HL-60/S4 treated with retinoic acid at 250 ng/mL for 4 days and 3 days (cell line): ENCODE results near the gene PRIMPOL.
"Not testable (repeated sequence)": the region's sequence is repeated elsewhere in the genome, so short reads cannot be mapped to it uniquely, and the experiment has no call there.

Source experiments
- in situ Hi-C: fragments of 300-500 bp; cut with MboI; formaldehyde crosslinking; loops from 2 replicates; pipeline ENCODE4 v1.7.0; 2022; ENCODE audit warnings: low sequenced_read_pairs

The PRIMPOL gene

DNA sequence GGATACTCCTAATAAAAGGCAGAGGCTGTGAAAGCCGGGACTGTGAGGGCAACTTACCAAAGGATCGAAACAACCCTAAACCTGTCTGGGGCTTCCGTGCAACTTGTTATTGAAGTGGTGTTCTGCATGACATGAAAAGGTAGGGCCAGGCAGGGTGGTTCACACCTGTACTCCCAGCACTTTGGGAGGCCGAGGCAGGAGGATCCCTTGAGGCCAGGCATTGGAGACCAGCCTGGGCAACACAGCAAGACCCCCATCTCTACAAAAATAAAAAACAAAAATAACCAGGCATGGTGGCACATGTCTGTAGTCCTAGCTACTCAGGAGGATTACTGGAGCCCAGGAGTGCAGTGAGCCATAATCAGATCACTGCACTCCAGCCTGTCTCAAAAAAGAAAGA, 12.6 kb upstream of the PRIMPOL start:
- in situ Hi-C loops, result no loop called here

DNA sequence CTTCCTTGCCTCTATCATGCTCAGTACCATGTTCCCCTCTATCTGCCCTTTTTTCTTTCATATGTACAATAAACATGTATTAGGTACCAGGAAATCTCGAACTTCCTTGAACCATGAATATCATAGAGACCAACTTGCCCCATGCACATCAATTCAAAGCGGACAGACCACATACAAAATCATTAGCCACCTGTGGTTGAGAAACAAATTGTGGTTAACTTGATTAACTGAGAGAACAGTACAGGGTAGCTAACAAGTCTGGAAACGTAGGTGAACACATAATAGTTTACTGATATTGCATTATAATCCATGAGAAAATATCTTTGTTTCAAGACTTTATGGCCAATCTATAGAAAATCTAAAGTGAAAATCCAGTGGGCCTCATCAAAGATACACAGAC, 8.5 kb upstream of the PRIMPOL start:
- in situ Hi-C loops, result no loop called here

DNA sequence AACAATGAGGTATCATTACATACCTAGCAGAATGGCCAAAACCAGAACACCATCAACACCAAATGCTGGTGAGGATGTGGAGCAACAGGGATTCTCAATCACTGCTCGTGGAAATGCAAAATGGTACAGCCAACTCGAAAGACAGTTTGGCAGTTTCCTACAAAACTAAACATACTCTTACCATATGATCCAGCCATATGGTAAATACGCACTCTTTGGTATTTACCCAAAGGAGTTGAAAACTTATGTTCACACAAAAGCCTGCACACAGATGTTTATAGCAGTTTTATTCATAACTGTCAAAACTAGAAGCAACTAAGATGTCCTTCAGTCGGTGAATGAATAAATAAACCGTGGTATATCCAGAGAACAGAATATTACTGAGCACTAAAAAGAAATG, 8.1 kb upstream of the PRIMPOL start:
- in situ Hi-C loops, result no loop called here

DNA sequence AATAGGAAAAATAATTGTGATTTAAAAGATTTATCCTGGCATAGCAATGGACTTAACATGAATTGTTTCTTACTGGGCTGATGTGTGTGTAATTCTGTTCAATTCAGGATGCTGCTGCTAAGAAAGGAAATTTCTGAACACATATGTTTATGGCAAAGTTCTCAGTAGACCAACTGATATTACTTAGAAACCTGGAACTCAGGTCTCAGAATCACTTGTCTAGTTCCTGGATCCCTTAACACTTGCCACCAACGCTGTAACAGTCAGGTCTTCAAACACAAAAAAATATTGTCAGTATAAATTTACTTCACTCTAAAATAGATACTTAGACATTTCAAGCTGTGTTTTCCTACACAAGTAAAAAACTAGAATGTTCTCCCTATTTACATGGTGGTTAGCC, 5.8 kb upstream of the PRIMPOL start:
- in situ Hi-C loops, result no loop called here

DNA sequence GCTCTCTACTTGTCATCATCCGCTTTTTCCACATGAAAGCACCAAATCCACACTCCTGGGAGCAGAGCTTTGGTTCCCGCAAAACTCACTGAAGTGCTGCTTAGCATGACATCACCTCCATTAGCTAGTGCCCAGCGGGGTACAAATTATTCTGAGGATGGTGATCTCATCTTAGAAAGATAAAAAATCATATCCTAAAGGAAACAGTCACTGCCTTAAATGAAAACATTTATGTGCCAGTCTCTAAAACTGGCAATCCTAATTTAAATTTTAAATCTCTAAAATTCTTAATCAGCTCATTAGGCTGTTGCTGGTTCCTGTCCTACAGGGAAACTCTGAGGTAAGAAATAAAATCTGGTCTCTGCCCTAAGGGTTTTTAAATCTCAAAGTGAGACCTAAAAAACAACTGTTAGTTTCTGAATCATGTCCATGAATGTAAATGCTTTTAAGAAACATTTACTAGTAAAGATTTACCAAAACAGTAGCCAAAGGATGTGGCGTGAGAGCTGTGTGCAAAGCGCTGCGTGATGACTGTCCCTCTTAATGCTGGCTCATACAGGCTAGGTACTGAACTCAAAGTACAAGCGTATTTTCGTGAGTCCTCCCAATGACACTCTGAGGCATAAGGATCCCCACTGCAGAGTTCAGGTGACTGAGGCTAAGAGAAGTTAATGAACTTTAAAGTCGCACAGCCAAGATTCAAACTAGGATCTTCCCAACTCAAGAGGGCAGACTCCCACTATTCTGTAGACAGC, 4.8 kb upstream of the PRIMPOL start:
- in situ Hi-C loops, result no loop called here

DNA sequence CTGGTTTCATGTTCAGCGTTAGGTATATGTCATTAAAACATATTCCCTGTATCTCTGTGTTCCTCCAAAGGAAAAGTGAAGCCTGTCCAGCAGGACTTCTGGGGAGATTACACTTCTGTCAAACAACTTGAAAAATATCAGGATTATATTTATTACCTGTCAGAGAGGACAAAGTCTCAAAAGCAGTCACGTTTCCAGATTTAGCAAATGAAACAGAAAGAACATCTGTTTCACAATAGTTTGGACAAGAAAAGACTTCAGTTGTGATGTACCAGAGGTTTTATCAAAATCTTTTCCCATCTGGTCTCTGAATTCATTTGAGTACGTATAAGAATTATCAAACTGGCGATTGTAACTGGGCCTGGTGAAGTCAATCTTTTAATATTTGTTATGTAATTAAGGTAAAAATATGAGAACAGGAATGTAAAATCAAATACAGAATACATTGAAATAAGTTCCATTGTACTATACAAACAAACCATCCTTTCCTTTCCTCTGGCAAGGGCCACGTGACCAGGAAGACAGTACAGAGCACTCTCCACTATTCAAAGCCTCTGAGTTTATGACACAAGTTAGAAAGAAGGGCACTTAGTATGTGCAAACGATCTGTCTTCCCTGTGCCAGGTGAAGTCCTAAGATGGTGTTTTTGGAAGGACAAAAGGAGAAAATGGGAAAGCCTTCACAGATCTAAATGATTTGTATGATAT, 3.5 kb upstream of the PRIMPOL start:
- in situ Hi-C loops, result no loop called here

DNA sequence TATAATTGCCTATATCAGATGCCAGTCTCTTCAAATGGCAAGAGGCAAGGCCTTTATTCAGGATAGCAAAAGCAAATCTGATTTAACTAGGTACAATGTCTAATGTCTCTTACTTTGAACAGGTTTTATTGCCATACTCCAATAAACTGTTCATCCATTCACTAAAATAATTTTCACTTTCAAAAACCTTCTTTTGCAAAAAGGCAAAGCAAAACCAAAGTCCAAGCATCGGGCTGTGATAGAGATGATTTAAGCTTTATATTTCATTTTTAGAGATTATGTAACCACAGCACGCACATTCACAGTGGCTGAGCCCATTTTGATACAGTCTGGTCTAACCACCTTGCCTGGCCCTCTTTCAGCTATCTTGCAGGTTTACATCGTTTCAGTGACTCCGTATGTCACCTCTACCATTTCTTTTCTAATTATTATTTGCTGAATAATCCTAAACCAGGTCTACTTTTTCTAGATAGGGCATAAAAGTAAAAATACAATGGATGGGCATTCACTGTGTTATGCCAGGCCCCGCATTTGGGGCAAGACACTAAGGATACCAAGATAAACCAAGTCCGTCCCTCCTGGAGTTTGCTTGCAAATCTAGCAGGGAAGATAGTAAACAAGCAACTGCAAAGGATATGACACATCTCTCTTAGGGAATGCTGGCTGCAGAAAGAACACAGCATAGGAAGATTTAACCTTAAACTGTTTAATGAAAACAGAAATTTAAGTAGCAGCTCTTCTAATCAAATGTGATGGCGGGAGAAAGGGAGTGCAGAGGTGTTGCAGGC, 2.1 kb upstream of the PRIMPOL start:
- in situ Hi-C loops, result no loop called here

DNA sequence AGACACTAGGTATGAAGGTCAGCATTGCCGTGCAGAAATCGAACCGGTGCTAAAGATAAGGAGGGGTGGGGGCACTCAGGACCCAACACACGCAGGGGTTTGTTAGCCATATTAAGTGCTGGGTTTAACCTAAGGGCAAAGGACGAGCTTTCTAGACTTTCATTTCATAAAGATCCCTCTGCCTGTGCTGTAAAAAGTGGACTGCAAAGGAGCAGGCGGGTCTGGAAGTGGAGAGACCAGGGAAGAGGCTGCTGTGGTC, 1.6 kb upstream of the PRIMPOL start:
- in situ Hi-C loops, result no loop called here

DNA sequence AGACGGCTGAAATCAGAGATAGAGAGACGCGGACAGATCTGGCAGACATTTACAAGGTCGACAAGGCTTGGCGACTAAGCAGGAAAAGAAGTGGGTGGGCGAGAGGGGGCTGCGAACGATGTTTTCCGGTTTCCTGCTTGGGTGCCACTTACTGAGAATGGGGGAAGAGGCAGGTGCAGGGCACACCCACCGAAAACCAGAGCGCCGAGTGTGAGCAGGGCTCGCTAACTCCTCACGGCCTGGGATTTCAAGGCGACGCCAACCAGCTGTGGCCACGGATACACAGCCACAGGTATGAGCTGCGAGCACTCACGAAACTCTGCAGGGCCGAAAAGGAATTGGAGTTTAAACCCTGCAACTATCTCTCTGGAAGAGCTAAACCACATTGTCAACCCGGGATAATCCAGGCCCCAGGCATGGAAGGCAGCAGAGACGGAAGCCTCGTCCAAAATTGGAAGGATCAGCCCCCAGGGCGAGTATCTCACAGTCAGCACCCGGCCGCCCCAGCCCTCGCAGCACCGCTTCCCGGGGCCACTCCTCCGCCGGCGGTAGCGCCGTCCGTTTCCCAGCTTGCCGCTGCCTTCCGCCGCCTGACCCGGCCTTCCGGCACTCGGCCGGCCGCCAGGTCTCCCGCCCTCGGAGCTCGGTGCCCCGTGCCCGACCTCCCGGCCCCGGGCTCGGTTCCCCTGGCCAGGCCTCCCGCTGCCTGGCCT, 1.1 kb upstream of the PRIMPOL start:
- in situ Hi-C loops, result no loop called here

DNA sequence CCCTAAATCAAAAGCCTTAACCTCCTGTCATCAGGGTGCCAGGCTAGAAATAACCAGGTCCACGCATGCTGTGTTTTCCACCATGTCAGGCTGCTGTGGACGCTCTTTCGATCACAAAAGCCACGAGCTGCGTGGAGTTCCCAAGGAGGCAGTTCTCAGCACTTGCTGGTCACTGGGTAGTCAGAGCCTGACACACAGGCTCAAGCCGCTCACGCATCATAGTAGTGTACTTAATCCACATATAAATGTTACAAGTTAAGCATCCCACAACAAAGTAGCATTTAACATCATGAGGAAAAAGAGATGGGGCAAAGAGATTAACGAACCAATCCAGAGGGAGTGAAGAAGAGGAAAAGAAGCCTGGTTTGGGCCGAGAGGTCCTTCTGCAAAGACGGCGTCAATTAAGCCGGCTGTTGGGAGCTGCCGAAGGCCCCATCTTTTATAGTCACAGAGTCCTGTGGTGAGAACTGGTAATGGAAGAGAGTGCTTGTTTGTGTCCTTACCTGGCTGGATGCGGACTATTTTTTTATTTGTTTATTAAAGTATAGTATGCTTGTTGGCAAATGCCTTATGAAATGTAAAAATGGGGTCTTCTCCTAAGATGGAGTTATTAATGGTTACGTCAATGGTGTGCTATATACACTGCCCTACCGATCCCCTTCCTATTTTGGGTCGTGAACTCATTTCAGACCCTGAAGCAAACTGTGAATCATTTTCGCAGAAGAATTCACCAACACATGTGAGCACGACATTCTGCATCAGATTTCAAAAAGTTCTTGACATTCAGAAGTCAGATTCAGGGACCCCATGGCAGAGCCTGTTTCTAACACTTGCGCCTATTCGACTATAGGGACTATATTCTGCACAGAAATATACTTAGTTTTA, 675 bp downstream of the PRIMPOL start:
- in situ Hi-C loops, result no loop called here

DNA sequence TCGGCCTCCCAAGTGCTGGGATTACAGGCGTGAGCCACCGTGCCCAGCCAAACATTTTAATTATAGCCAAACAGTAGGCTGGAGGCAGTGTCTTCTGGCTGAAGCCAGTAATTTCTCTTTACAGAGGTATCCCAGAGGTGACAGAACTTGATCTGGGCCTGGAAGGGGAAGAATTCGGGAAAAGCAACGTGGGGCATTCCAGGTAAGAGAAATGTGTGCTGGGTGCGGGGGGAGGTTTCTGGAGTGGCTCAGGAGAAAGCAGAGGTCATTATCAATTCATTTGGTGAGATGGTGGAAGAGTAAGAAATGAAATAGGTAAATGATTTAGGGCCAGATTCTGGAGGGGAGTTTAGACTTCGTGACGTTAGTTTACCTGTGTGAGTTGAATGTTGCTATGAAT, 2.4 kb downstream of the PRIMPOL start:
- in situ Hi-C loops, result no loop called here

DNA sequence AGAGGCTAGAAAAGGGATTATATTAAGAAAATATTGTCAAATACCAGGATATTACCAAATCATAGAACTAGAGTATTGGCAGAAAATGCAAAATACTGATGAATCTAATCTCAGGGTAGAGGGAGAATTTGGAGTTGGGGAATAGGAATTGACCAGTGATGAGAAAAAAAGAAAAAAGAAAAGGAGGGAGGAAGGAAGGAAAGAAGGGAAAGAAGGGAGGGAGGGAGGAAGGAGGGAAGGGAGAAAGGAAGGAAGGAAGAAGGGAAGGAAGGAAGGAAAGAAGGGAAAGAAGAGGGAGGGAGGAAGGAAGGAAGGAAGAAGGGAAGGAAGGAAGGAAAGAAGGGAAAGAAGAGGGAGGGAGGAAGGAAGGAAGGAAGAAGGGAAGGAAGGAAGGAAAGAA, 3.1 kb downstream of the PRIMPOL start:
- in situ Hi-C loops, result not testable (repeated sequence)

DNA sequence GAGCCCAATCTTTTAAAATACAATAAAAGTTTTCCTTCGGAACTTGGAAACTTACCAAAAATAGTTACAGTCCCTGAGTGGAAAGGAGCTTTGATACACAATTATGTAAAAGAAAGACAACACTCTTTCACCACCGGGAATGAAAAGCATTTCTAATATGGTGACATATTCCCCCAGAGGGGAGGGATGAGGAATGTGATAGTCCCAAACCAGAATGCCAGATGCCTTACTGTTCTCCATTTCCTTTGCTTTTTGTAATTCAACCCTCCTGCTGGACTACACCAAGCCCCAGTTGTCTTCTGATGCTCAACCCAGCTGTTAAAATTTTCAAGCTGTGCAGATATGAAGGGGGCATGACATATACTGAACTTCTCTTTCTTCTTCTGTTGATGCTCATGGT, 4.1 kb downstream of the PRIMPOL start:
- in situ Hi-C loops, result no loop called here

DNA sequence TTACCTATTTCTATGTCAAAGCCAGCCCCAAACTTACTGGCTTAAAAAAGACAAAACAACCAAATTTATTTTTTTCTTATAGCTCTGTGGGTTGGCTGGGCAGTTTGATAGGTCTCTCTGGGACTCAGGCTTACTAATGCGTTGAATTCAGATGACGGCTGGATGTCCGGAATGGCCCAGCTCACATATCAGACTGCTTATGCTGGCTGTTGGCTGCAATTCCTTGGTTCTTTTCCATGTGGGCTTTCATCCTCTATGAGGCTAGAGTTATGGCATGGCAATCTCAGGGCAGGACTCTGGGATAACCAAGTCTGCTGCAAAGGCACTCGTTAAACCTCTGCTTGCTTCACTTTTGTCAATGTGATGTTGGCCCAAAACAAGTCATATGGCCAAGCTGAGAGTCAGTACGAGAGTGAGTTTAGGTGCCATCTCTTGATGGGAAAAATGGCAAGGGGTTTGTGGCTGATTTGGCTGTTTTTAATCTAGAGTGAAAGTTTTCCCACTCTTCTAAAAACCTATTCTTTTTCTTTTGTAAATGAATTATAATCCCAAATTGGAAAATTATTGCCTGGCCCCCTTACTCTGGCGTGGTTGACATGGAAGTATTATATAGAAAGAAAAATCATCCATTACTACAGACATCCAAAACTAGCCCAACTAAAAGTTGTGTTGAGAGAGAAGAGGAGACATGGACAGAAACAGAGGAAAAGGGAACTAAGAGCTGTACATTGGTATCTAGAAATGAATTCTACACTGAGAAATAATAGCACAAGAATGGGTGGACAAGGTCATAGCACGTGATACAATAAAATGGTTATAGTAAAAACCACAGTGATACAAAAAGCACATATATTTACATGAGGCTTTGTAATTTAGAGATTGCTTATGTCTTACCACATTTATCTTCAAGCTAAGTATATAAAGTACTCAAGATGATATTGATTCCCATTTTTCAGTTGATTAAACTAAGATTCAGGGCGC, 6.6 kb downstream of the PRIMPOL start:
- in situ Hi-C loops, result no loop called here

DNA sequence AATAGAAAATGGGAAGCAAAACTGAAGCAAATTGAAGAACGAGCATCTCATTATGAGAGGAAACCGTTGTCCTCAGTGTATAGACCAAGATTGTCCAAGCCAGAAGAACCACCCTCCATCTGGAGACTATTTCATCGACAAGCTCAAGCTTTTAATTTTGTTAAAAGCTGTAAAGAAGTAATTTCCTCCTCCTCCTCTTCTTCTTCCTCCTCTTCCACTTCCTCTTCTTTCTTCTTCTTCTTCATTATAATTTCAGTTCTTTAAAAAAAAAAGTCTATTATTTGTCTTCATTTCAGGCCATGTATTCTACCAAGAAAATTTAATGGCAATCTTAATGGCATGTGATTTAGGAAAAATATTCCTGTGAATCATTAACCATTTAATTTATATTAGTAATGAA, 7.6 kb downstream of the PRIMPOL start:
- in situ Hi-C loops, result no loop called here

DNA sequence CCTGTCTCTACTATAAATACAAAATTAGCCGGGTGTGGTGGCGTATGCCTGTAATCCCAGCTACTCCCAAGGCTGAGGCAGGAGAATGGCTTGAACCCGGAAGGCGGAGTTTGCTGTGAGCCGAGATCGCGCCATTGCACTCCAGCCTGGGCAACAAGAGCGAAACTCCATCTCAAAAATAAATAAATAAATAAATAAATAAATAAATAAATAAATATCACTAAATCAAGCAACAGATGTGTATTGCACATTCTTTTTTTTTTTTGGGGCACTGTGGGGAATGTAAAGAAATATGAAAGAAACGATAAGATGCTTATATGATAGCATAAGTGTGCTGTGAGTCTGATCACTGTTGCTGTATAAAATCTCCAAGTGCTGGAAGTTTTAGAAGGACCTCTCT, 8.3 kb downstream of the PRIMPOL start:
- in situ Hi-C loops, result not testable (repeated sequence)

DNA sequence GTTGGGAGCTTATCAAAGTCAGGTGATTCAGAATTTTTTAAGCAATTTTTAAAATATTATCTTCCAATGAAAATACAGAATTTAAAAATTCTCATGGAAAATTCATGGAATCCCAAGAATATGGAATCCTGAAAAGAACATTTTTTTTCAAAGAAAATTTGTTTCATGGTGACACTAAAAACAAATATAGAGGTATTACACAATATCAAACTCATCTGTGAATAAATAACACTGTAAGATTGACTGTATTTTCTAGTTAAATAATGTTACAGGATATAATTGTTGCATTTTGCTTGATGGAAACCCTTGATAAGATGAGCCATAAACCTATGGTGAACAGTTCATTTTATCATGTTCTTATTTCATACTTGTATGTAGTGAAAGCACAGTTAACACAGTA, 11.4 kb downstream of the PRIMPOL start:
- in situ Hi-C loops, result no loop called here

DNA sequence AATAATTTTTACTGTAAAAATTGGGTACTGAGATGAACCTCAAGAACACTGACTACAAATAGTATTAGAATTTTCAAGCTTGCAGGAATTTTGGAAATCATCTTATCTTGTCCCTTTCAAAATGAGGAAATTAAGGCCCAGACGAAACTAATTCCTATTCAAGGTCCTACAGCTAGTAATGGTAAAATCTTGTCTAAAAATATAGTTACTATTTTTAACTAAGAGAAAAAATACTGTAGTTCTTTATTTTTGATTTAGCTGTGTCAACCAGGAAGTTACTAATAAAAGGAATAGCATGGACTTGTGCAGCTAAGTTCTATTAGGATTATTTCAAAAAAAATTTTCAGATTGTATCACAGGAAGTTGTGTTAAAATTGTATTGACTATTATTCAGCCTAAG, 12.7 kb downstream of the PRIMPOL start:
- in situ Hi-C loops, result no loop called here

DNA sequence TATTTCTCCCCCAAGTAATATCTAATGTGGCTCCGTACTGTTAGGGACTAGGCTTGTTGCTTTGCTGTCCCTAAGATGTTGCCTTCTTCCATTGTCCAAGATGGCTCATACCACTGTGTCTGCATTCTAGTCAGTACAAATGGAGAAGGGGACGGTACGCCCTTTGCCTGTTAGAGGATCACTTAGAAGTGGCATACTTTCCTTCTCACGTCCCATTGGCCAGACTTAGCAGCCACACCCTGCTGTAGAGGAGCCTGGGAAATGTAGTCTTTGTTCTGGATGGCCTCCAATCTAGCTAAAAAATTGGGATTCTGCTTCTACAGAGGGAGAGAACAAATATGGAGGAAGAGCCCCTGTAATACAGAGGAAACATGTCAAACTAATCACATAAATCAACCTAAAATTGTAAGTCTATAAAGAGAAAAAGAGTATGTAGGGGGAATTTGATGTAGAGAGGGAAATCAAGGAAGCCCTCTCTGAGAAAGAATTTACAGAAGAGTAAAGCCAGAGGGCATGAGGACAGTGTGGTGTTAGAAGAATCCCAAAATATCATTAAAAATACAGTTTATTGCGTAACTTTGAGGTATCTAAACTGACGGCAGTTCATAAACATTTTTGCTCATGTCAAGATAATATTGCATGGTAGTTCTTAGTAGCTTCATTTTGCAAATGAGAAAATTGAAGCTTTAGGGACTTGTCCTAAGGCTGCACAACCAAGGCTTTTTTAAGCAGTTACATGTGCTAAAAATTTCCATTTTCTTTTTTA, 15.1 kb downstream of the PRIMPOL start:
- in situ Hi-C loops, result no loop called here
